HG02840 (cell line): Measurements from ENCODE around the gene SNTN.

ENCODE experiments used
- ATAC-seq: cut with Tn5 transposase; IDR thresholded peaks from one replicate; pipeline ENCODE4 v1.9.1; 2021; ENCODE audit warnings: mild to moderate bottlenecking, moderate library complexity, moderate number of reproducible peaks; ENCODE audit not compliant: unreplicated experiment, low FRiP score

SNTN gene

GRCh38 chr3:63670544-63670943 is 18.1 kb downstream of the SNTN start:
- ATAC-seq = no peak

GRCh38 chr3:63673111-63673510 is 20.6 kb downstream of the SNTN start:
- ATAC-seq = no peak

GRCh38 chr3:63674586-63674985 is 22.1 kb downstream of the SNTN start:
- no peak for ATAC-seq

- ATAC-seq = no peak
These were observed 26.7 kb downstream of the SNTN start for GRCh38 chr3:63679186-63679585.

GRCh38 chr3:63684081-63684480 is 31.6 kb downstream of the SNTN start:
- no peak for ATAC-seq

- no peak for ATAC-seq
These were observed 32.9 kb downstream of the SNTN start for GRCh38 chr3:63685340-63685739.

- ATAC-seq = no peak
These were observed 35.1 kb downstream of the SNTN start for GRCh38 chr3:63687278-63688225.

GRCh38 chr3:63689285-63689684 is 36.8 kb downstream of the SNTN start:
- ATAC-seq = no peak

GRCh38 chr3:63693351-63693750 is 40.9 kb downstream of the SNTN start:
- ATAC-seq = no peak

GRCh38 chr3:63705092-63705645 is 52.7 kb downstream of the SNTN start:
- ATAC-seq = no peak

GRCh38 chr3:63706321-63707085 is 54.0 kb downstream of the SNTN start:
- ATAC-seq = no peak

- no peak for ATAC-seq
These were observed 55.3 kb downstream of the SNTN start for GRCh38 chr3:63707731-63708130.

- no peak for ATAC-seq
These were observed 57.1 kb downstream of the SNTN start for GRCh38 chr3:63709576-63709975.
